Psoas muscle (tissue), 8 donors: Measurements from ENCODE around the gene ARL4D. TPM values are rescaled to one million over a fixed set of nuclear protein-coding genes. Genes with fewer than 3 reads are reported as not detected.

Experiments used
- ATAC-seq, 4 donors: fragments of 200-7000 bp; cut with Tn5 transposase; one replicate each; pipeline ENCODE4 v1.9.1; 2020; ENCODE audit warnings: moderate library complexity in 3 of 4, mild to moderate bottlenecking in 2 of 4
- DNase-seq, 2 donors: peaks; one replicate each; pipeline ENCODE4 v3.0.0-alpha.2; 2020
- H3K27ac ChIP-seq: fragments of 200-600 bp; one replicate; pipeline ENCODE4 v1.8.0; 2022
- H3K27me3 ChIP-seq, 3 donors: fragments of 200-600 bp in 1 of 3; one replicate each; pipeline versions ENCODE4 v1.6.1 to v1.8.0; 2013 to 2022; ENCODE audit warnings: low read length in 2 of 3, mild to moderate bottlenecking in 2 of 3, moderate library complexity in 1 of 3; ENCODE audit not compliant: insufficient read depth in 3 of 3
- H3K36me3 ChIP-seq, 2 donors: fragments of 200-600 bp in 1 of 2; one replicate each; pipeline versions ENCODE4 v1.6.1 to v1.8.0; 2013 to 2022; ENCODE audit warnings: low read depth in 1 of 2, mild to moderate bottlenecking in 1 of 2, moderate library complexity in 1 of 2; ENCODE audit not compliant: insufficient read depth in 1 of 2
- H3K4me1 ChIP-seq: fragments of 200-600 bp; one replicate; pipeline ENCODE4 v1.8.0; 2022
- H3K4me3 ChIP-seq: fragments of 200-600 bp; one replicate; pipeline ENCODE4 v1.8.0; 2022; ENCODE audit warnings: mild to moderate bottlenecking
- H3K9me3 ChIP-seq: fragments of 200-600 bp; one replicate; pipeline ENCODE4 v1.8.0; 2022
- CTCF ChIP-seq: fragments of 200-600 bp; IDR thresholded peaks from one replicate; pipeline ENCODE4 v1.8.0; 2022; ENCODE audit warnings: antibody characterized with exemption
- WGBS, 3 donors: extraction: QIAGEN DNeasy Blood & Tissue Kit; methylation state at CpG; one replicate each; pipeline versions ENCODE4 v1.1.6 to v1.1.7; 2013; 5-methylcytosine and 5-hydroxymethylcytosine counted together
- intact Hi-C, 2 donors: fragments of 100-400 bp; cut with DNase I; formaldehyde crosslinking; loops; one replicate each; pipeline versions ENCODE4 v1.11.0 to v1.14.2; 2022
- polyA plus RNA-seq, 3 donors: library from polyadenylated mRNA; stranded (reverse); fragments of 200-250 nt; gene quantifications; one replicate each; pipeline ENCODE4 v1.2.3, GENCODE V29; 2013
- total RNA-seq, 4 donors: library from RNA; stranded (reverse); fragmentation: NEBNext Ultra II Directional in 2 of 4; extraction: Animal tissue kit (Norgen Biotek cat#: 25700) in 2 of 4; gene quantifications; one replicate each; pipeline versions ENCODE4 v1.2.1 to v1.2.4, GENCODE V29; 2021 to 2023
- donor health status: healthy with polysubstance abuse.
- donor health status: DM: no; HTN: no; CAD: no; lungs with moderate emphysema.
- donor health status: Bipolar disorder and iron deficiency.
- donor health status: healthy.
- donor health status: DM: yes; HTN: yes; CAD: no.
- donor health status: DM: no; HTN: no; CAD: no.
- donor health status: DM: no; HTN: no; CAD: no.
- donor health status: DM: yes; HTN: yes; CAD: no.

Gene ARL4D
- total and polyA plus RNA-seq, 7 donors = 0.69 to 6.5 (median 1.7) TPM

GRCh38 chr17:43380307-43380706, 18.5 kb upstream of the ARL4D start:
- H3K27me3 ChIP-seq = no peaks in the 10 kb centered on the region
- intact Hi-C loops = no loop called here
- 79 to 94% (median 93%) methylated on average over 5 of the region's 5 CpGs for WGBS, 3 donors

DNA sequence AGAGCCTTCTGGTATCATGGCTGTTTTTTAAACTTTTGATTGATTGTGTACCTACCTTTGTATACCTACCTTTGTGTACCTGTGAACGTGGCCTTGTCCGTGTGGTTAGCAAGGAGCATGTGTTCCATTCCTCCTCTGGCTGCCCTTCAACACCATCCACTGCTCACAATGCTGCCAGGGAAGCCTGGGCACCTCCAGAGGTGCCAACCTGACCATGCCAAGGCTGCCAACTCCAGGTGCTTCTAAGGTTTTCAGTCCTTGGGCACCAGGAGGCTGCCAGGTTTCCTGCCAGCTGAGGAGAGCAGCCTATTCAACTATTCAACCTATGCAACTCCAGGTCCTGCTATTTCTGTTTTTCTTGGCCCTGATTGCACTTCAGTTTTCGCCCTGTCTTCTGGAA, 17.6 kb upstream of the ARL4D start:
- no peaks in the 10 kb centered on the region for H3K9me3 ChIP-seq
- intact Hi-C loops = no loop called here
- H3K27me3 ChIP-seq = no peaks in the 10 kb centered on the region
- DNase-seq (no peak), ATAC-seq (no peak)
- no peak overlapping the region for H3K4me3 ChIP-seq
- no peak for TF ChIP-seq CTCF
- H3K36me3 ChIP-seq = no peaks in the 10 kb centered on the region
- H3K4me1 ChIP-seq = no peaks in the 10 kb centered on the region
- WGBS, 3 donors = 80 to 91% (median 88%) methylated on average over 3 of the region's 3 CpGs
- H3K27ac ChIP-seq = no peak overlapping the region

More at GRCh38 chr17:43380307-43380706, 18.5 kb upstream of the ARL4D start:
- H3K4me1 ChIP-seq = no peaks in the 10 kb centered on the region
- H3K9me3 ChIP-seq = no peaks in the 10 kb centered on the region
- DNase-seq = no peak
- ATAC-seq = no peak
- TF ChIP-seq CTCF = no peak
- H3K36me3 ChIP-seq = no peaks in the 10 kb centered on the region
- H3K27ac ChIP-seq = no peak overlapping the region
- H3K4me3 ChIP-seq = no peak overlapping the region

DNA sequence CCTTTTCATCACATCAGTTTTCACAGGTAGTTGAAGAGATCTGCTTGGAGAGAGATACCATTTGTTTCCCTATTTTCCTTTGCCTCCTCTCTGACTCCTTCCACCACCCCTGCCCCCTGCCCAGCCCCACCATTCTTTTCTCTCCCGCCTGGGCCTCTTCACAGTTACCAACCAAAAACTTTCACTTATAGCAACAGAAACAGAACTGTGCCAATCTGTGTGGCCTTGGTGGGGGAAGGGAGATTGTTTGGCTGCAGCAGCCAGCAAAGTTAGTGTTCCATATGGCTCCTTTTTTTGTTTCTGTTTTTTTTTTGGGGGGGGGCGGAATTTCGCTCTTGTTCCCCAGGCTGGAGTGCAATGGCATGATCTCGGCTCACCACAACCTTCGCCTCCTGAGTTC, 17.2 kb upstream of the ARL4D start:
- TF ChIP-seq CTCF = no peak
- H3K9me3 ChIP-seq = no peaks in the 10 kb centered on the region
- H3K36me3 ChIP-seq = no peaks in the 10 kb centered on the region
- intact Hi-C loops = no loop called here
- ATAC-seq (no peak), DNase-seq (no peak)
- WGBS, 3 donors = 89 to 99% (median 91%) methylated on average over 5 of the region's 5 CpGs
- H3K27me3 ChIP-seq = no peaks in the 10 kb centered on the region
- no peaks in the 10 kb centered on the region for H3K4me1 ChIP-seq
- no peak overlapping the region for H3K4me3 ChIP-seq
- no peak overlapping the region for H3K27ac ChIP-seq

DNA sequence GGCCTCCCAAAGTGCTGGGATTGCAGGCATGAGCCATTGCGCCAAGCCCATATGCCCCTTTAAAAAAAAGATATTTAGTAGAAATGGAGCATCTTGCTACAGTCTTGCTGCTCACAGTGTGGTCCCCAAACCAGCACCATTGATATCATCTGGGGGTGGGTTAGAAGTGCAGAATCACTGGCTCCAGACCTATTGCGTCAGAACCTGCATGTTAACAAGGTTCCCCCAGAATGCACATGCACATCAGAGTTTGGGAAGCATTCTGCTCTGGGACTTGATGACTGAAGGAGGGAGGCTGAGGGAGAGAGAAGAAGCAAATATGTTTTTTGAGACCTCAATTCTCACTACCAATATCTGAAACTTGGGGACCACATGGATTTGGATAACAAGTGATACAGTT, 16.0 kb upstream of the ARL4D start:
- no peak for ATAC-seq
- Histone ChIP-seq H3K27ac (no peak overlapping the region), H3K9me3 (no peaks in the 10 kb centered on the region), H3K27me3 (no peaks in the 10 kb centered on the region), H3K4me1 (peaks cover 5% of the 10 kb centered on the region), H3K4me3 (no peak overlapping the region), H3K36me3 (no peaks in the 10 kb centered on the region)
- intact Hi-C loops = no loop called here
- DNase-seq = no peak
- WGBS, 3 donors = 94 to 95% (median 94%) methylated on average over 2 of the region's 2 CpGs
- no peak for TF ChIP-seq CTCF

- Histone ChIP-seq H3K9me3 (no peaks in the 10 kb centered on the region), H3K4me3 (no peak overlapping the region), H3K27ac (no peak overlapping the region), H3K27me3 (no peaks in the 10 kb centered on the region), H3K4me1 (peaks cover 5% of the 10 kb centered on the region), H3K36me3 (no peaks in the 10 kb centered on the region)
- 77 to 85% (median 81%) methylated on average over 3 of the region's 3 CpGs for WGBS, 3 donors
- intact Hi-C loops = no loop called here
- DNase-seq = no peak
- no peak for ATAC-seq
- no peak for TF ChIP-seq CTCF
Measured at GRCh38 chr17:43383372-43383771, 15.4 kb upstream of the ARL4D start.
